GM12878 (cell line): Measurements from ENCODE around the gene CAB39. TPM values are rescaled to one million over a fixed set of nuclear protein-coding genes. Genes with fewer than 3 reads are reported as not detected.

Source experiments
- ATAC-seq: fragments of 200-7000 bp; cut with Tn5 transposase; 3 replicates; pipeline ENCODE4 v1.9.1; 2020; ENCODE audit warnings: mild to moderate bottlenecking, moderate library complexity
- BruUV-seq: library from RNA; stranded (reverse); fragments of 400-500 nt; replicated peaks from 2 replicates; lab custom pipeline; 2021; lab: Mats Ljungman, UMichigan
- CTCF ChIA-PET: fragments of 300-600 bp; sonication (Branson Sonifier 250); formaldehyde crosslinking; extraction: SDS; loops from one replicate; lab custom pipeline; 2021; ENCODE audit warnings: inconsistent platforms; lab: Yijun Ruan, JAX
- POLR2A ChIA-PET: fragments of 350-600 bp; formaldehyde crosslinking; extraction: SDS; loops from one replicate; lab custom pipeline; 2021; ENCODE audit warnings: inconsistent platforms; lab: Charles Lee
- RAD21 ChIA-PET: fragments of 300-600 bp; sonication (Branson Sonifier 250); formaldehyde crosslinking; loops from one replicate; lab custom pipeline; 2023; ENCODE audit warnings: antibody characterized with exemption; ENCODE audit not compliant: unreplicated experiment; lab: Charles Lee
- SMC1A ChIA-PET: fragments of 300-600 bp; sonication (Branson Sonifier 250); formaldehyde crosslinking; loops from one replicate; lab custom pipeline; 2023; ENCODE audit not compliant: unreplicated experiment, uncharacterized antibody; lab: Charles Lee
- DNase-seq: peaks from one replicate; pipeline ENCODE4 v3.0.0-alpha.2; 2011; ENCODE audit warnings: low read depth, low spot score
- FAIRE-seq: peaks from 3 replicates; lab custom pipeline; 2011; peaks lifted over from hg19 to GRCh38; lab: Jason Lieb, UNC
- H2AFZ ChIP-seq: 2 replicates; pipeline ENCODE4 v1.6.0; 2011; ENCODE audit warnings: low read depth, low read length, control low read depth; ENCODE audit not compliant: control insufficient read depth
- H3K27ac ChIP-seq: 2 replicates; pipeline ENCODE4 v1.5.1; 2011; ENCODE audit warnings: control low read depth; ENCODE audit not compliant: control insufficient read depth, insufficient read depth
- H3K27me3 ChIP-seq, 2 experiments: replicated peaks in 1 of 2; 2 replicates each; pipeline versions ENCODE4 v1.6.0 to v1.6.1; 2011; ENCODE audit warnings: low read length in 1 of 2; ENCODE audit not compliant: control insufficient read depth in 2 of 2, insufficient read depth in 2 of 2
- H3K36me3 ChIP-seq, 2 experiments: 2 replicates each; pipeline ENCODE4 v1.5.1; 2011; ENCODE audit warnings: low read length in 1 of 2; ENCODE audit not compliant: control insufficient read depth in 2 of 2, insufficient read depth in 2 of 2
- H3K4me1 ChIP-seq: 2 replicates; pipeline ENCODE4 v1.6.1; 2011; ENCODE audit warnings: mild to moderate bottlenecking, low read length, moderate library complexity, mixed read lengths; ENCODE audit not compliant: control insufficient read depth, insufficient read depth
- H3K4me2 ChIP-seq: 2 replicates; pipeline ENCODE4 v1.6.0; 2011; ENCODE audit warnings: control low read depth; ENCODE audit not compliant: control insufficient read depth, insufficient read depth
- H3K4me3 ChIP-seq: fragments of 200-600 bp; sonication (generic); 2 replicates; pipeline ENCODE4 v1.5.1; 2016
- H3K79me2 ChIP-seq: 2 replicates; pipeline ENCODE4 v1.6.0; 2011; ENCODE audit warnings: low read length; ENCODE audit not compliant: control insufficient read depth, insufficient read depth
- H3K9ac ChIP-seq: 2 replicates; pipeline ENCODE4 v1.8.0; 2011; ENCODE audit warnings: low read length, control low read depth, mixed read lengths; ENCODE audit not compliant: control insufficient read depth, insufficient read depth
- H3K9me3 ChIP-seq: replicated peaks from 3 replicates; pipeline ENCODE4 v1.5.1; 2011; ENCODE audit warnings: mild to moderate bottlenecking, low read length; ENCODE audit not compliant: control insufficient read depth, insufficient read depth
- H4K20me1 ChIP-seq: 2 replicates; pipeline ENCODE4 v1.6.0; 2011; ENCODE audit not compliant: control insufficient read depth, insufficient read depth
- ATF2 ChIP-seq: IDR thresholded peaks from 2 replicates; pipeline ENCODE4 v1.6.1; 2012; ENCODE audit warnings: low read length, inconsistent platforms
- CREB1 ChIP-seq: IDR thresholded peaks from 2 replicates; pipeline ENCODE4 v1.6.1; 2012; ENCODE audit warnings: low read depth, mild to moderate bottlenecking, inconsistent platforms
- CTCF ChIP-seq, 3 experiments: IDR thresholded peaks in 2 of 3; conservative IDR thresholded peaks in 1 of 3; 2 replicates each; pipeline ENCODE4 v1.5.1; 2011; ENCODE audit warnings: low read depth in 3 of 3, low read length in 3 of 3, mild to moderate bottlenecking in 3 of 3, control low read depth in 2 of 3, moderate library complexity in 2 of 3, inconsistent platforms in 1 of 3, mixed read lengths in 1 of 3; ENCODE audit not compliant: control insufficient read depth in 2 of 3, insufficient read depth in 1 of 3; ENCODE audit errors: extremely low read depth in 1 of 3
- E2F4 ChIP-seq: IDR thresholded peaks from 2 replicates; pipeline ENCODE4 v1.6.1; 2012; ENCODE audit warnings: low read depth, low read length, improper control_type of control experiment
- E4F1 ChIP-seq: fragments of 450-650 bp; IDR thresholded peaks from 2 replicates; pipeline ENCODE4 v1.6.1; 2018; ENCODE audit warnings: borderline replicate concordance, mild to moderate bottlenecking; ENCODE audit not compliant: partially characterized antibody
- EP300 ChIP-seq, 2 experiments: fragments of 150-350 bp in 1 of 2; IDR thresholded peaks; 2 replicates each; pipeline ENCODE4 v1.6.1; 2011 to 2012; ENCODE audit warnings: low read depth in 2 of 2, low read length in 2 of 2, borderline replicate concordance in 1 of 2, improper control_type of control experiment in 1 of 2, inconsistent platforms in 1 of 2; ENCODE audit not compliant: control insufficient read depth in 1 of 2
- MLLT1 ChIP-seq: fragments of 450-650 bp; IDR thresholded peaks from 2 replicates; pipeline ENCODE4 v1.6.1; 2016; ENCODE audit warnings: mild to moderate bottlenecking
- MYC ChIP-seq: IDR thresholded peaks from 2 replicates; pipeline ENCODE4 v1.6.1; 2011; ENCODE audit warnings: mild to moderate bottlenecking, low read length, moderate library complexity, inconsistent platforms; ENCODE audit not compliant: insufficient read depth, insufficient replicate concordance, insufficient read length, severe bottlenecking
- NR2C2 ChIP-seq: IDR thresholded peaks from 2 replicates; pipeline ENCODE4 v1.6.1; 2011; ENCODE audit warnings: borderline replicate concordance, low read depth; ENCODE audit not compliant: control insufficient read depth, insufficient read length
- POLR2A ChIP-seq: IDR thresholded peaks from 2 replicates; pipeline ENCODE4 v1.6.1; 2011; ENCODE audit warnings: low read depth, mild to moderate bottlenecking, low read length
- POU2F2 ChIP-seq: IDR thresholded peaks from 3 replicates; pipeline ENCODE4 v1.6.1; 2011; ENCODE audit warnings: low read depth, mild to moderate bottlenecking, low read length, borderline replicate concordance
- RAD51 ChIP-seq: fragments of 450-650 bp; IDR thresholded peaks from 2 replicates; pipeline ENCODE4 v1.6.1; 2016; ENCODE audit warnings: moderate library complexity, mild to moderate bottlenecking, inconsistent platforms
- RELA ChIP-seq: fragments of 450-650 bp; IDR thresholded peaks from 2 replicates; pipeline ENCODE4 v1.8.0; 2014; ENCODE audit warnings: borderline replicate concordance; ENCODE audit not compliant: partially characterized antibody
- WGBS: methylation state at CpG from one replicate; pipeline ENCODE4 v1.1.6; 2016; ENCODE audit warnings: low lambda C conversion rate; ENCODE audit not compliant: insufficient replicate concordance, insufficient coverage; ENCODE audit errors: missing lambda C conversion rate; 5-methylcytosine and 5-hydroxymethylcytosine counted together
- in situ Hi-C: fragments of 300-500 bp; cut with MboI; formaldehyde crosslinking; loops from 9 replicates; pipeline ENCODE4 v1.14.3; 2018; ENCODE audit warnings: mixed read lengths
- intact Hi-C: fragments of 100-400 bp; cut with micrococcal nuclease; formaldehyde crosslinking; loops from one replicate; pipeline ENCODE4 v1.14.2; 2022; ENCODE audit not compliant: unreplicated experiment
- polyA plus RNA-seq, 11 experiments: library from polyadenylated mRNA; depleted of rRNA in 4 of 11; unstranded in 6 of 11; stranded (reverse) in 5 of 11; fragments of >200 nt; fragmentation: Nextera tagmentation in 4 of 11; fragmentation: Illumina TruSeq in 1 of 11; extraction: Ambion mirVana in 4 of 11; extraction: Trizol in 1 of 11; gene quantifications; 1 replicate in 1 of 11; 2 replicates in 10 of 11; pipeline versions ENCODE4 v1.2.1 to v1.2.3, GENCODE V29; 2011 to 2016; ENCODE audit warnings: inconsistent platforms in 2 of 11, missing spikeins in 2 of 11, low read depth in 1 of 11
- total RNA-seq, 4 experiments: library from RNA; depleted of rRNA in 3 of 4; stranded (reverse); fragments of >200 nt in 3 of 4; fragmentation: Illumina TruSeq in 1 of 4; extraction: Trizol in 1 of 4; gene quantifications; 2 replicates each; pipeline versions ENCODE4 v1.2.1 to v1.2.3, GENCODE V29; 2013 to 2021

CAB39 gene
- total and polyA plus RNA-seq, 10 of the 15 experiments (the other 5 are each of a cell fraction or from before 2014, with no cell fraction given), result 13.3 to 129 (median 62.9) TPM

- SMC1A ChIA-PET, result interaction anchor here (0.7 to 1.6 kb wide), 7 partner anchors 9 to 70 kb away, joined by 3 to 4 read pairs (median 4); no protein-coding TSS in a partner anchor
- DNase-seq (no peak), FAIRE-seq (no peak), ATAC-seq (no peak)
- POLR2A ChIA-PET, result interaction anchor here (1.1 to 1.6 kb wide), 3 partner anchors 9 to 25 kb away, joined by 3 to 7 read pairs (median 3); no protein-coding TSS in a partner anchor
- in situ Hi-C loops, result no loop called here
- Histone ChIP-seq H3K36me3 (peaks cover 4 to 11% of the 10 kb centered on the region in 2 experiments), H3K4me2 (no peak overlapping the region), H3K9me3 (no peaks in the 10 kb centered on the region), H3K27ac (no peak overlapping the region), H3K4me1 (peaks cover 20% of the 10 kb centered on the region), H3K27me3 (no peaks in the 10 kb centered on the region), H3K9ac (no peak overlapping the region), H3K4me3 (no peak overlapping the region), H4K20me1 (no peaks in the 10 kb centered on the region), H3K79me2 (peaks cover 60% of the 10 kb centered on the region), H2AFZ (no peak overlapping the region)
- intact Hi-C loops, result no loop called here
- CTCF ChIA-PET, result interaction anchor here (1.2 to 1.6 kb wide), 4 partner anchors 8 to 59 kb away, joined by 3 to 5 read pairs (median 4); no protein-coding TSS in a partner anchor
- RAD21 ChIA-PET, result no interaction called here
- BruUV-seq, result no TSS peak
- 95% methylated on average over 2 of the region's 2 CpGs for WGBS
- TF ChIP-seq NR2C2 (no peak), POLR2A (no peak), RELA (no peak), POU2F2 (no peak), E2F4 (no peak), RAD51 (no peak), MLLT1 (no peak), EP300 (IDR thresholded peaks at IDR 0.05; ENCODE audit: borderline replicate concordance in 1 of 2, control insufficient read depth in 1 of 2, low read depth in 2 of 2, low read length in 2 of 2) (no peak), CTCF (IDR thresholded peaks at IDR 0.05 in 2 of 3, conservative IDR thresholded peaks at IDR 0.05 in 1 of 3; ENCODE audit: control insufficient read depth in 2 of 3, extremely low read depth in 1 of 3, insufficient read depth in 1 of 3, low read depth in 3 of 3, low read length in 3 of 3) (no peak), ATF2 (no peak), MYC (no peak), CREB1 (no peak), E4F1 (no peak)
Measured at GRCh38 chr2:230739961-230740360, 27.3 kb downstream of the CAB39 start.
